Neural progenitor cell (in vitro differentiated cells): ENCODE results near the gene MED27.

ENCODE experiments used
- EZH2 ChIP-seq: fragments of 200-600 bp; sonication (generic); IDR thresholded peaks from 2 replicates; pipeline ENCODE4 v1.6.1; 2017; ENCODE audit warnings: antibody characterized with exemption, mild to moderate bottlenecking, moderate library complexity
- EZH2phosphoT487 ChIP-seq: fragments of 200-600 bp; sonication (generic); IDR thresholded peaks from 2 replicates; pipeline ENCODE4 v1.6.1; 2017; ENCODE audit warnings: antibody characterized with exemption
- TF ChIP-seq, protein P1 (sequence below): fragments of 200-600 bp; sonication (generic); IDR thresholded peaks from 2 replicates; pipeline ENCODE4 v1.5.1; 2017; ENCODE audit warnings: antibody characterized with exemption, mild to moderate bottlenecking

DNA sequence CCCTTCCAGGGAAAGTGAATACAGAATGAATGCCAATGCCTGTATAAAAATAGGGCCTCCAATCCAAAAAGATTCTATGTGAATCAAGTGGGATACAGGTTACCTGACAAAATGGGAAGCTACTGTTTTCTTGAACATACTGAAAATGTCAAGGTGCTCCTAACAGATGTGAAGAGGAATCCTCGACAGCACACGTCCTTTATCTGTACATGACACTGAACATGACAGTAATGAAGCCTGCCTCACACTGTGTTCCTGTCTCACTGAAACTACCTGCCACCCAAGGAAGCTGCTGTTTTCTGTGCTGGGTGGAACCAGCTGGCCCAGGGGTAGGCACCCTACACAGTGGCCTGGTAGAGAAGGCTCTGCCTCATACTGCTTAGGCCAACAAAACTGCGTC, 174.5 kb downstream of the MED27 start:
- TF ChIP-seq, protein P1, sequence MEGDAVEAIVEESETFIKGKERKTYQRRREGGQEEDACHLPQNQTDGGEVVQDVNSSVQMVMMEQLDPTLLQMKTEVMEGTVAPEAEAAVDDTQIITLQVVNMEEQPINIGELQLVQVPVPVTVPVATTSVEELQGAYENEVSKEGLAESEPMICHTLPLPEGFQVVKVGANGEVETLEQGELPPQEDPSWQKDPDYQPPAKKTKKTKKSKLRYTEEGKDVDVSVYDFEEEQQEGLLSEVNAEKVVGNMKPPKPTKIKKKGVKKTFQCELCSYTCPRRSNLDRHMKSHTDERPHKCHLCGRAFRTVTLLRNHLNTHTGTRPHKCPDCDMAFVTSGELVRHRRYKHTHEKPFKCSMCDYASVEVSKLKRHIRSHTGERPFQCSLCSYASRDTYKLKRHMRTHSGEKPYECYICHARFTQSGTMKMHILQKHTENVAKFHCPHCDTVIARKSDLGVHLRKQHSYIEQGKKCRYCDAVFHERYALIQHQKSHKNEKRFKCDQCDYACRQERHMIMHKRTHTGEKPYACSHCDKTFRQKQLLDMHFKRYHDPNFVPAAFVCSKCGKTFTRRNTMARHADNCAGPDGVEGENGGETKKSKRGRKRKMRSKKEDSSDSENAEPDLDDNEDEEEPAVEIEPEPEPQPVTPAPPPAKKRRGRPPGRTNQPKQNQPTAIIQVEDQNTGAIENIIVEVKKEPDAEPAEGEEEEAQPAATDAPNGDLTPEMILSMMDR = no peak
- TF ChIP-seq EZH2phosphoT487 = no peak
- TF ChIP-seq EZH2 = no peak
